ENCODE data around the gene TULP1.

GRCh38 chr6:35484921-35485392 lies 27.7 kb downstream of the TULP1 start:
- TF ChIP-seq, protein P1, sequence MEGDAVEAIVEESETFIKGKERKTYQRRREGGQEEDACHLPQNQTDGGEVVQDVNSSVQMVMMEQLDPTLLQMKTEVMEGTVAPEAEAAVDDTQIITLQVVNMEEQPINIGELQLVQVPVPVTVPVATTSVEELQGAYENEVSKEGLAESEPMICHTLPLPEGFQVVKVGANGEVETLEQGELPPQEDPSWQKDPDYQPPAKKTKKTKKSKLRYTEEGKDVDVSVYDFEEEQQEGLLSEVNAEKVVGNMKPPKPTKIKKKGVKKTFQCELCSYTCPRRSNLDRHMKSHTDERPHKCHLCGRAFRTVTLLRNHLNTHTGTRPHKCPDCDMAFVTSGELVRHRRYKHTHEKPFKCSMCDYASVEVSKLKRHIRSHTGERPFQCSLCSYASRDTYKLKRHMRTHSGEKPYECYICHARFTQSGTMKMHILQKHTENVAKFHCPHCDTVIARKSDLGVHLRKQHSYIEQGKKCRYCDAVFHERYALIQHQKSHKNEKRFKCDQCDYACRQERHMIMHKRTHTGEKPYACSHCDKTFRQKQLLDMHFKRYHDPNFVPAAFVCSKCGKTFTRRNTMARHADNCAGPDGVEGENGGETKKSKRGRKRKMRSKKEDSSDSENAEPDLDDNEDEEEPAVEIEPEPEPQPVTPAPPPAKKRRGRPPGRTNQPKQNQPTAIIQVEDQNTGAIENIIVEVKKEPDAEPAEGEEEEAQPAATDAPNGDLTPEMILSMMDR (conservative IDR thresholded peaks at IDR 0.05; ENCODE audit: low read length) = no peak
- TF ChIP-seq EZH2phosphoT487 (IDR thresholded peaks at IDR 0.05; ENCODE audit: borderline replicate concordance) = no peak

All from Loucy (cell line).